ENCODE results near the gene RHEBL1. TPM values are rescaled to one million over a fixed set of nuclear protein-coding genes. Genes with fewer than 3 reads are reported as not detected.

Gene RHEBL1
- total RNA-seq, 1 experiment from 2014 or later, result 5.1 TPM

DNA sequence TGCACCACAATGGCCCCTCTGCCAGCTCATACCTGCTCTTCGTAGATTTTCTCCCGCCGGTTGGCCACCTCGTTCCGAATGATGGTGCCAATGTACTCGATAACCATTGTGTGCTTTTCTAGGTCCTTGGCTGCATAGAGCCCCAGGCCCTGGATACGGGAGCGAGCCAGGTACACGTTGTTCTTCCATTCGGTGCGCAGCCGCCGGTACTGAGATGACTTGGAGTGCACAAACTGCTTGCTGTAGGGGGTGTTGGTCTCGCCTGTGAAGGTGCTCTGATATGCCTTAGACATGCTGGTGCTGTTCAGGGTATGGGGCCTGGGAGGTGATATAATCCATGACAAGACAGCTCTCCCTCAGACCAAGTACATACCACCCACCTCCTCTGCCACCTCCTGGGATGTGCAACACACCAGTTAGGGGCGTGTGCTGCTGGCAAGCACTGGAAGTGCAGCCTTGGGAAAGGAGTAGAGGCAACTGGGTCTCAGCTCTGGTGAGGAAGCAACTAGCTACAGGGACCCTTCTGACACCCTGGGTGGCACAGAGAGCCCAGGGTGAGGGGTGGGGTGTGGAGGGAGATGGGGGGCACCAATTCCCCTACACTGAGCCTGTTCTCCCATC, 47.1 kb downstream of the RHEBL1 start:
- no peak for DNase-seq (ENCODE audit: low read depth)

- no peak for DNase-seq (ENCODE audit: low read depth)
Measured at GRCh38 chr12:49021292-49021915, 48.4 kb downstream of the RHEBL1 start.

DNA sequence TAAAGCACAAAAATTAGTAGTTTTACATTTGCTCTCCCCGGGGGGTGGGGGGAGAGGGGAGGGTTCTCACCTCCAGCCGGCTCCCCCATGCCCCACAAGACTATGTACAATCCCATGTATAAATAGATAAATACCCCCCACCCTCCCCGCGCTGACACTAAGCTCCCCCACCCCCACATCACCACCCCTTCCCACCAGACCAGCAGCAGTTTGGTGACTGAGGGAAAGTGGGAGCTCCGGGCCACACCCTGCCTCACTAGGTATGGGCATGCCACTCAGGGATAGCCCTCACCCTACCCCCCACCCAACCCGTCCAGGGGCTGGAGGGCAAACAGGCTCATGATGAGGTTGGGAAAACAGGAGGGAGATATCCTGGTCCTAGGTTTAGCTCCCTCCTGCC, 49.3 kb downstream of the RHEBL1 start:
- DNase-seq (ENCODE audit: low read depth), result no peak

DNA sequence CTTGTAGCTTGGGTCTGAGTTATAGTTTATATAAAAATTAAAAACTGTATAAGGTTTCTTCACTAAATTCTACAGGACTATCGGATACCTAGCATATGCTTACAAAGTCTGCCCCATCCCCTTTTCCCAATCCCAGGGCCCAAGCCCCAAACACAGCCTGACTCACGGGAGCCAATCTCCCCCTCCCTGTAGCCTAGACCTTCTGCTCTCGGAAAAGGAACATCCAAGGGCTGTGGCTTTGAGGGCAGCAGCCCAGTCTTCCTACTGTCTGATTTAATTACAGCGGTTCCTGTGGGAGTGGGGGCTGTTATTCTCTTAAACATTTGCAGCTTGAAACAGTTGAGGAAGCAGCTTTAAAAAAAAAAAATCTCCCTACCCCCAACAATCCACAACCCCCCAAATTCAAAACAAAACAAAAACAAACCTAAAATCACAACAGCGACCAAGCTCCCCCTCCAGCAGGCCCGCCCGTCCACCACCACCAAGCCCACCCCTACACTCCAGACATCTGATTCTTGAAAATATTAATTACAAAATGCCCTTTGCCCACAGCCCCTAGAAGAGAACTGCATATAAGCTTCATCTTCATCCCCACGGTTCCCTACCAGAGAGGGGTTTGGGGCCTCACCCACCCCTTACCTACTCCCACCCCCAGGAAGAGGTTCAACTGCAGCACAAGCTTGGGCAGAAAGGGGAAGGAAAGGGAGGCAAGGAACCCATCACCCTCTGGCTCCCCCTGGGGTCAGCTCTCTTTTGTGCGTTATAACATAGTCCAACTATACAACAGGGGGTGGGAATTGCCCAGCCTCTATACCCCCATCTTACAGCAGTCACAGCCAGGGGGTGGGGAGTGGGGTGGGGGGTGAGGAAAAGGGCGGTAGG, 50.1 kb downstream of the RHEBL1 start:
- DNase-seq (ENCODE audit: low read depth), result peak; percentile 32

- no peak for DNase-seq (ENCODE audit: low read depth)
Measured at GRCh38 chr12:49019120-49019430, 50.7 kb downstream of the RHEBL1 start.

GRCh38 chr12:49018261-49019119, 51.3 kb downstream of the RHEBL1 start, which contains the start of gene PRKAG1:
TSS of gene PRKAG1 (minus strand) at chr12:49018776. CDS start at chr12:49018740, 36 bp downstream.
- peak; percentile 96 for DNase-seq (ENCODE audit: low read depth)

GRCh38 chr12:49017891-49018260, 51.9 kb downstream of the RHEBL1 start:
- peak; percentile 30 for DNase-seq (ENCODE audit: low read depth)

GRCh38 chr12:49015196-49015595, 54.6 kb downstream of the RHEBL1 start:
- no peak for DNase-seq (ENCODE audit: low read depth)

Other genes with a start within 250 kb of the RHEBL1 start
- 82.8 and 90.7 TPM in 2 replicates for gene DDX23, start 217.8 kb downstream of the RHEBL1 start, total RNA-seq (2014; rRNA removed; shearing (Covaris generic))
- 0.07 and 0.11 TPM in 2 replicates for gene RND1, start 204.1 kb downstream of the RHEBL1 start, total RNA-seq (2014; rRNA removed; shearing (Covaris generic))
- gene FKBP11, start 144.5 kb downstream of the RHEBL1 start, total RNA-seq (2014; rRNA removed; shearing (Covaris generic)), result 9.8 and 13.0 TPM in 2 replicates
- 108 and 163 TPM in 2 replicates for gene ARF3, start 112.5 kb downstream of the RHEBL1 start, total RNA-seq (2014; rRNA removed; shearing (Covaris generic))
- 0.71 and 2.1 TPM in 2 replicates for gene WNT10B, start 98.2 kb downstream of the RHEBL1 start, total RNA-seq (2014; rRNA removed; shearing (Covaris generic))
- gene WNT1, start 91.7 kb downstream of the RHEBL1 start, total RNA-seq (2014; rRNA removed; shearing (Covaris generic)), result not detected in 2 replicates
- gene DDN, start 70.6 kb downstream of the RHEBL1 start, total RNA-seq (2014; rRNA removed; shearing (Covaris generic)), result 0.24 and 0.50 TPM in 2 replicates
- gene PRKAG1, start 51.2 kb downstream of the RHEBL1 start, total RNA-seq (2014; rRNA removed; shearing (Covaris generic)), result 101 and 104 TPM in 2 replicates
- 12.4 and 17.0 TPM in 2 replicates for gene KMT2D, start 9.2 kb downstream of the RHEBL1 start, total RNA-seq (2014; rRNA removed; shearing (Covaris generic))
- gene DHH, start 24.8 kb upstream of the RHEBL1 start, total RNA-seq (2014; rRNA removed; shearing (Covaris generic)), result not detected in 2 replicates
- 28.2 and 32.8 TPM in 2 replicates for gene LMBR1L, start 40.9 kb upstream of the RHEBL1 start, total RNA-seq (2014; rRNA removed; shearing (Covaris generic))
- gene TUBA1B, start 61.4 kb upstream of the RHEBL1 start, total RNA-seq (2014; rRNA removed; shearing (Covaris generic)), result 4,519 and 5,260 TPM in 2 replicates
- gene TUBA1A, start 119.1 kb upstream of the RHEBL1 start, total RNA-seq (2014; rRNA removed; shearing (Covaris generic)), result 329 and 349 TPM in 2 replicates
- 1,877 and 2,544 TPM in 2 replicates for gene TUBA1C, start 195.1 kb upstream of the RHEBL1 start, total RNA-seq (2014; rRNA removed; shearing (Covaris generic))
- 0.13 and 0.21 TPM in 2 replicates for gene PRPH, start 225.2 kb upstream of the RHEBL1 start, total RNA-seq (2014; rRNA removed; shearing (Covaris generic))

Data from HT1080 (cell line).